Heart left ventricle (tissue), 13 donors: ENCODE data around the gene KCTD11.
"Not testable (repeated sequence)": the region's sequence is repeated elsewhere in the genome, so short reads cannot be mapped to it uniquely, and the experiment has no call there.

Experiments used
- CTCF ChIP-seq, 12 donors: fragments of 200-600 bp; sonication (generic) in 4 of 12; IDR thresholded peaks; one replicate each; pipeline versions ENCODE4 v1.5.0 to v1.8.0; 2018 to 2022; ENCODE audit warnings: antibody characterized with exemption in 12 of 12, mild to moderate bottlenecking in 5 of 12
- POLR2A ChIP-seq, 2 donors: fragments of 450-650 bp; IDR thresholded peaks; one replicate each; pipeline ENCODE4 v1.6.1; 2017; ENCODE audit warnings: antibody characterized with exemption in 2 of 2, mild to moderate bottlenecking in 2 of 2, moderate library complexity in 2 of 2
- donor health status: ischemic (EF 13 %, LVEDD 7.1; RV severe dilation, severe dysfunction).
- donor health status: DM: no; HTN: yes; CAD: no.
- donor health status: DM: no; HTN: no; CAD: no.
- donor health status: ischemic (EF 25% LVEDD 6.9; RV normal size, moderate dysfunction).
- donor health status: ischemic (EF 25% LVEDD 5.7; RV mildly dilated, moderate dysfunction).
- donor health status: ischemic (EF 35%, LVEDD 5.7; RV mildly dilated, moderate dysfunction).
- donor health status: nonischemic (EF 11% LVEDD 7.7; RV severe dilation, severe dysfunction).
- donor health status: DM: yes; HTN: yes; CAD: no.
- donor health status: PGD.
- donor health status: ischemic (EF 29% LVEDD 5.4; RV normal size, mild dysfunction).
- donor health status: nonischemic (EF 23%, LVEDD 6.1; RV moderate dilation, normal function).

- not testable (repeated sequence) for TF ChIP-seq CTCF, POLR2A (IDR thresholded peaks at IDR 0.05)
Measured at GRCh38 chr17:7335765-7336164, 16.2 kb upstream of the KCTD11 start.
